Raji (cell line): Measurements from ENCODE around the gene KLC3.

Experiments used
- POLR2A ChIP-seq: IDR thresholded peaks from 2 replicates; pipeline ENCODE4 v1.6.1; 2011; ENCODE audit warnings: low read depth, low read length, control low read depth; ENCODE audit not compliant: insufficient read depth

Gene KLC3

DNA sequence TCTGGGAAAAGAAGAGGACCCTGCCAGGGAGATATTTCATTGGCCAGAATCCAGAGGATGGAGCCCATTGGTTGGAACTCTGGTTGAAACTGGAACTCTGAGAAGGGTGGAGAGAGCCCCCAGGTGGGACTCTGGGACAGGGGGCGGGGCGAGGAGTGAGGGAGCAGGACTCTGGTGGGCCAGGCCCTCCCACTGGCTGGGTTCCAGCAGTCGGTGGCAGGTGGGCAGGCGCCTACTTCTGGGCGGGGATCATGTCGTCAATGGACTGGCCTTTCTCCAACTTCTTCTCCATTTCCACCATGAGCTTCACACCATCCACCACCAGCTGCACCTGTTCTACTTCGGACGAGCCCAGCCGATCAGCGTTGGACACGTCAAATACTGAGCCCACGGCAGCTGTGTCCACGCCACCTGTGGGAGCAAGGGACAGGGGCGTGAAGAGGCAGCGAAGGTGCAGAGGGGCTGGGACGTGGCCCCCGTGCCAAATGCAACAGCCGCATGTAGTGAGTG is 34.0 kb upstream of the KLC3 start:
- no peak for TF ChIP-seq POLR2A

DNA sequence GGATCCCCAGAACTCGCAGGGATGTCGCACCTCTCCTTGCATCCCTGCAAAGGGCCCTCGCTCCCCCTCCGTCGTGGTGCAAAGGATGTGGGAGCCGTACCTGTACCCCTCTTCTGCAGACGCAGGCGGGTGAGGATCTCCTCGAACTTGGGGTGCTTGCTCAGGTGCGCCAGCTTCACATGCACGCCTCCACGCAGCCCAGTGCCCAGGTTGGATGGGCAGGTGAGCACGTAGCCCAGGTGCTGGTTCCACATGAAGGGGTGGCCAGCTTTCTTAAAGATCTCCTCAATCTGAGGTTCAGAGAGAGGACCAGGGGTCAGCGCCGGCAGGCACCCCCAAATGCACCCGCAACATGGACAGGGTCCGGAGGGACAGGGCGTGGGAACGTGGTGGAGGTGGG is 33.2 kb upstream of the KLC3 start:
- no peak for TF ChIP-seq POLR2A

DNA sequence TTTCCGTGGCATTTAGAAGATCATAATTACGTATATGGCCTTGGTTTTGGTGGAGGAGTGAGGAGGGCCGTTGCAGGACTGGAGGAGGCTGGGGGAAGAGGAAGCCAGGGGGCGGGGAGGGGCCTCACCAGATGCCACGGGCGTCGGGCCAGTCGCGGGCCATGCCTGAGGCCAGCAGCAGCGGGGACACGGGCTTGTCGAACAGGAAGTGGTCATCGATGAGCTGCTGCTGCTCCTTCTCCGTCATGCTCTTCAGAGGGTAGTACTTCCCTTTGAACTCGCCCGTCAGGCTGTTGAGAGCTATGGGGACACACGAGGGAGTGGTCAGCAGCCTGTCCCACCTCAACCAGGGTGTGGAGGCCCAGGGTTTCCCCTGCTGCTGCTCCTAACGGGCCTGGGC is 28.9 kb upstream of the KLC3 start:
- no peak for TF ChIP-seq POLR2A

DNA sequence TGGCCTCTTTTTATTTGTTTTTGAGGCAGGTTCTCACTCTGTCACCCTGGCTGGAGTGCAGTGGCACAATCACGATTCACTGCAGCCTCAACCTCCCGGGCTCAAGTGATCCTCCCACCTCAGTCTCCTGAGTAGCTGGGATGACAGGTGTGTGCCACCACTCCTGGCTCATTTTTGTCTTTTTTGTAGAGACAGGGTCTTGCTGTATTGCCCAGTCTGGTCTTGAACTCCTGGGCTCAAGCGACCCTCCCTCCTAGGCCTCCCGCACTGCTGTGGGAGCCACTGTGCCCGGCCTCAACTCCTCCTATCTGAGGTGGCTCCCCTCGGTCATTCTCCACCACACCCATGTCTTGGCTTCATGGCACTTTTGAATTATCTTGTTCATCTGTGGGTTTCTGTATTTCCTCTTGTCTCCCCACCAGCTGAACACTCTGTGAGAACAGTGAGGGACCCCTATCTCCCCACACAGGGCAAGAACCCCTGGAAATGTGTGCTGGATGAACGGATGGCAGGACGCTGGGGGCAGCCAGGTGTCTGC is 25.8 kb upstream of the KLC3 start:
- no peak for TF ChIP-seq POLR2A

DNA sequence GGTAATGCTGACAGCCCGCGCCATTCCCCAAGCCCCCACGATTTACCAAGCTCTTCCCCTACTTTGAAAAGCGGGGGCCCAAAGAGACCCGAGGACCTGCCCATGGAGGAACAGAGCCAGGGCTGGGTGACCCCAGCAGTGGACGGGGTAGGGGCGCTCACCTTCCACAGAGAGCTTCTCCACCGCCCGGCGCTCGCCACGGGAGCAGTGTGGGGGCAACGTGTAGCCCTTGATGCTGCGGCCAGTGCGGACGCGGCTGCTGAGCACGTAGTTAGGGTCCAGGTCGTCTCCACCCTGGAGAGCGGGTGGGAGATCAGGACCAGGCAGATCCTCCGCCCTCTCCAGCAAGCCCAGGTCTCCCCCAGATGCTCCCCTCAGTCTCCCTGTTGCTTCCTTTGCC is 25.2 kb upstream of the KLC3 start:
- no peak for TF ChIP-seq POLR2A

DNA sequence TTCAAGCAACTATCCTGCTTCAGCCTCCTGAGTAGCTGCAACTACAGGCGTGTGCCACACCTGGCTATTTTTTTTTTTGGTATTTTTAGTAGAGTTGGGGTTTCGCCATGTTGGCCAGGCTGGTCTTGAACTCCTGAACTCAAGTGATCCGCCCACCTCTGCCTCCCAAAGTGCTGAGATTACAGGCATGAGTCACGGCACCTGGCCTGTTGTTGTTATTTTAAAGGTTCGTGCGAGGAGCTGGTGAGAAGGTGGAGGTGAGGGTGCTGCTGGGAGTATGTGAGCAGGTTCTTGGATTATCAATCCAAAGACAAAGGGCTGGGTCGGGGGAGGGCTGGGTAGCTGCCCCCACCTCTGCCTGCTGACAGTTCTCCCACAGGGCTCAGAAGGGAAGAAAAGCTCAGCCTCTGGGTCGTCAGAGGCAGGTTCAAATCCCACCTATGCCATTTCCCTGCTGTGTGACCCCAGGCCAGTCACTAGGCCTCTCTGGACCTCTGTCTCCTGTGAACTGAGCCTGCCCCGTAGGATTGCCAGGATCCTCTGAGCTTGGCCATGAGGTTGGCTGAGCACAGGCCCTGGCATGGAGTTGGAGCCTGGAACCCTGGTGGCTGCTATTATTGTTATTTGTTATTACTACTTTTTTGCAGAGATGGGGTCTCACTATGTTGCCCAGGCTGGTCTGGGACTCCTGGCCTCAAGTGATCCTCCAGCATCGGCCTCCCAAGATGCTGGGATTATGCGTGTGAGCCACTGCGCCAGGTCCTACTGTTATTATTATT is 19.4 kb upstream of the KLC3 start:
- no peak for TF ChIP-seq POLR2A

DNA sequence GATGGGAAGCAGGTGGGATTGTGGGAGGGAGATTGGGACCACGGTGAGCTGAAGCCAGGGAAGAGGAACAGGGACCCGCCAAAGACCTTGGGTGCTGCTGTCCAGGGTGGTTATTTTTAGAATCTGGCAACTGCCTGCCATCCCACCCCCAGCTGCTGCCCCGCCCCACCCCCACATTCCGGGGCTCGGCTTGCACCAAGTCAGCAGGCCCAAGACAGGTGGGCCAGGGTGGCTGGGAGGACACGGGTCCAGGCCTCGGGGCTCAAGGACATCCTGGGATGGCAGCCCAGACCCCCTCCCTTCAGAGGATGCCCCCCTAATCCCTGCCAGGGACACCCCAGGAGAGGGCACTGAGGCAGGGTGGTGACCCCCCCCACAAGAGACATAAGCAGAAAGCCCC is 18.7 kb upstream of the KLC3 start:
- no peak for TF ChIP-seq POLR2A

DNA sequence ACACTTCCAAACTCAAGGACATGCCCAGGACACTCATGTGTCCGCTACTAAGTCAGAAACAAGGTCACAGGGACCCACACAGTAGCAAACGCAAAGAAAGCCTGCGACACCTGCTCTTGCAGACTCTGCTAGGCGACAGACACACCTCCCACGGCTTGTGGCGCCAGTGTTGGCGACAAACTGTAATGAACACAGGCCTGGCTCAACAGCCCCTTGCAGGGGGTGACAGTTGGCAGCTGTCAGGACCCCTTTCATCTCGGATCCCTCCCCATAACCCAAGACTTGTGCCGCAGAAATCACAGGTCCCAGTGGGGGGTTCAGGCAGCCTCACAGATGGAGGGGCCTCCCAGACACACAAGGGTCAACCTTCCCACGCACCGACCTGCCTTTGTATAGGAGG is 18.2 kb upstream of the KLC3 start:
- TF ChIP-seq POLR2A: no peak

DNA sequence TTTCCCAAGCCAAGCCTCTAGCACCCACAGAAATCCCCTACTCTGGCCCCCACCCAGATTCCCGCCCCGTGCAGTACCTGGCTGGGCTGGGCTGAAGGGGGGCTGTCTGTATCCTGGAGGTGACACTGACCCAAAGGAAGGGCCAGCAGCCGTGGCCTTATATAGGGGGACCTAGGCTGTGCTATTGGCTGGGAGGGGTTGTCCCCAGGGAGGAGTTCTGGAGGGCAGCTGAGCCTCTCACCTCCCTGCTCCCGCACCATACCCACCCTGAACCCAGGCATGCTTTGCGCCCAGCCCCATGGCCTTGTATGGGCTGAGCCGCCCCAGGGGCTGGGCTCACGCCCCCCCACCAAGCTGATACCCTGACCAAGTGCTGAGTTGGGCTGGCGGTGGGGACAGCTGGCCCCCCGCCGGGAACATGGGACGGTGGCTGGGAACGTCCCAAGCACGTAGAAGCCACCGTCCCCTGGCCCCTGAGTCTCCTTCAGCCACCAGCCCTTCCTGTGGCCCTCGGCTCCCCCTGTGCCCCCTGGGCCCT is 17.7 kb upstream of the KLC3 start, which contains the start of gene CKM:
Gene CKM, minus strand, starts transcription at position 132 of the 538 bp plus-strand sequence. CDS start 3,162 bp downstream, outside the sequence.
- TF ChIP-seq POLR2A: no peak

DNA sequence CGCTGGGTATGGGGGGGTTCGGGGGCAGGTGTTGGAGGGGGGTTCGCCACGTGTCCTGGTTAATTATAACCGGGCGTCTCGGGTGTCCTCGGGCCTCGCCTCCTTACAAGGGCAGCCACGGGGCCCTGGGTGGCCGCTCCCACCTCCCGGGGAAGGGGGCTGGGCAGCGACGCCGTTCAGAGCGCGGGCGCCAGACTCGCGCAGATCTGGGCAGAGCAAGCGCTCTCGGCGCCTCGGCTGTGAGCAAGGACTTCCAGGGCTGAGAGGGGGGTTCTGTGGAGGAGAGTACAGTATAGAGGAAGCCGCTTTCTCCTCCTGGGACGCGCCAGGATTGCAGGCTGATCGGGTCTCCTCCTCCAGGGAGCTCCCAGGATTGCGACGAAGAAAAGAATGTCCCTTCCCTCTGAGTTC is 16.9 kb upstream of the KLC3 start:
- TF ChIP-seq POLR2A: no peak

DNA sequence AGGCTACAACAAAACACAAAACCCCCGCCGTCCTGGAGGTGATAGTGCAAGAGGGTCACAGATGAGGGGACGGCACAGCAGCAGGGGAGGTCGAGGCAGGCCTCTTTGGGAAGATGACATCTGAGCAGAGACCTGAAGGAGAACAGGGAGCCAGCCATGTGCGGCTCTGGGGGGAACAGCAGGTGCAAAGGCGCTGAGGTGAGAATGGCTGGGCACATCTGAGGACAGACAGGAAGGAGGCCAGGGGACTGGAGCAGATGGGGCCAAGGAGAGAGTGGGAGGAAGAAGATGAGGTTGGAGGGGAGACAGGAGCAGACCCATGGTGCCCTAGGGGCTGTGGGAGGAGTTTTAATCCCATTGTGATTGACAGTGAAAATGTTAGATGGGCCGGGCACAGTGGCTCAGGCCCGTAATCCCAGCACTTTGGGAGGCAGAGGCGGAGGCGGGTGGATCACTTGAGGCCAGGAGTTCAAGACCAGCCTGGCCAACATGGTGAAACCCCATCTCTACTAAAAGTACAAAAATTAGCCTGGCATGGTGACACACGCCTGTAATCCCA is 16.1 kb upstream of the KLC3 start:
- no peak for TF ChIP-seq POLR2A

DNA sequence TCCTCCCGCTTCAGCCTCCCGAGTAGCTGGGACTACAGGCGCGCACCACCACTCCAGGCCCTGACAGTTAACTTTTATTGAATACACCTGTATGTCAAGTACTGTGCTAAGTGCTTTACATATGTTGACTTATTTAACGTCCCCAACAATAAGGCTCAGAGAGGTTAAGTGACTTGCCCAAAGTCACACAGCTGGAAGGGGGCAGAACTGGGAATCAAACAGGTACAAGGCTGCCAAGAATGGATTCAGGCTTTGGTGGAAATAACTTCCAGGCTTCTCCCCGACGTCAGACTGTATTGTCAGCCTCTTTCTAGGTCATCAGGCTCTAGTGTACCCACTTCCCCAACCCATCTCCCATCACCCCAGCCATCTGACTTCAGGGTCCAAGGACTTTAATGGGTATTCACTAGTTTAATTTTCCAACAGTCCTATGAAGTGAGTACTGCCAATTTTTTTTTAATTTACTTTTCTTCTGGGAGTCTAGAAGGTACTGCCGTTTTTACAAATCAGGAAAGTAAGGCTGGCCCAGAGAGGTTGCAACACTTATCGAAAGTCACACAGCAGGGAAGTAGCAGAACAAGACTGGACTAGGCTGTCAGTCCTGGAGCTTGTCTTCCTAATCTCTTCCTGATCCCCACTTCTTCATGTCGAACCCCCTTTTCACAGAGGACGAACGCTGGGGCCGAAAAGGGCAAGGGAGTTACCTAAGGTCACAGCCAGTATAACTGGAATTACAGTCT is 13.0 kb upstream of the KLC3 start:
- TF ChIP-seq POLR2A: no peak

DNA sequence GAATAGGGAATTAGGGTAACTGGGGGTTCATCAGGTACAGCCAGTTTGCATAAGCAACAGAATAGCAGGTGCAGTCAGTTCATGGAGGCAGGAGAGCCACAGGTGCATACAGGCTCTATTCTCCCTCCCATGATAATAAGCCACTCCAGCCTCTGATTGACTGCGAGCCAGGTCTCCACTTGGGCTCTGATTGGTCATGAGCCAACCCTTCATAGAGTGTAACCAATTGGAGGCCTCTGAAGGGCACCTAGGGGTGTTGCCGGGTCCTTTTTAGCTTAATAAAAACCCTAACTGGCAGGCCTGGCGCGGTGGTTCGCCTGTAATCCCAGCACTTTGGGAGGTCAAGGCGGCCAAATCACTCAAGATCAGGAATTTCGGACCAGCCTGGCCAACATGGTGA is 9.1 kb upstream of the KLC3 start:
- no peak for TF ChIP-seq POLR2A

DNA sequence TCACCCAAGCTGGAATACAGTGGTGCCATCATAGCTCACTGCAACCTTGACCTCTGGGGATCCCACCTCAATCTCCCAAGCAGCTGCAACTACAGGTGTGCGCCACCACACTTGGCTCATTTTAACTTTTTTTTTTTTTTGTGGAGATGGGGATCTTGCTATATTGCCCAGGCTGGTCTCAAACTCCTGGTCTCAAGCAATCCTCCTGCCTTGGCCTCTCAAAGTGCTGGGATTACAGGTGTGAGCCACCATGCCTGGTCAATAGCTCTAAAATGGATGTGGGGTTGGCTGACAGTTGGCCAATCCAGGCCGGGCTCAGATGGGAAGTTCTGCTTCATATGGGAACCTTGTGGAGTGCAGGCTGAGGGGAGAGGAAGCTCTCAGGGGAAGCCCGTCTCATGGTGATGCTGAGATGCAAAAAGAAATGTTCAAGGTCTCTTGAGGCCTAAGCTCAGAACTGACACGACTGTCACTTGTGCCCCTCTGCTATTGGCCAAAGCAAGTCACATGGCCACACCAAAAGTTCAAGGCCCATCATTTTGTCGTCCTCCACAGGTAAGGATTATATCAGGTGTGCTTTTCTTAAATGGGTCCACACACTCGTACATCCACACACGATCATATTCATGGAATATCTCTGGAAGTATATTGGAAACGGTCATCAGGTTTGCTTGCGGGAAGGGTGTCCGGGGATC is 6.8 kb upstream of the KLC3 start:
- no peak for TF ChIP-seq POLR2A
